Measurements from ENCODE around the gene CYP3A7. TPM values are rescaled to one million over a fixed set of nuclear protein-coding genes. Genes with fewer than 3 reads are reported as not detected.
"Not testable (repeated sequence)": the region's sequence is repeated elsewhere in the genome, so short reads cannot be mapped to it uniquely, and the experiment has no call there.

CYP3A7 gene
- total RNA-seq, 4 donors from 2014 or later, result 0.22 TPM; not detected in 3

DNA sequence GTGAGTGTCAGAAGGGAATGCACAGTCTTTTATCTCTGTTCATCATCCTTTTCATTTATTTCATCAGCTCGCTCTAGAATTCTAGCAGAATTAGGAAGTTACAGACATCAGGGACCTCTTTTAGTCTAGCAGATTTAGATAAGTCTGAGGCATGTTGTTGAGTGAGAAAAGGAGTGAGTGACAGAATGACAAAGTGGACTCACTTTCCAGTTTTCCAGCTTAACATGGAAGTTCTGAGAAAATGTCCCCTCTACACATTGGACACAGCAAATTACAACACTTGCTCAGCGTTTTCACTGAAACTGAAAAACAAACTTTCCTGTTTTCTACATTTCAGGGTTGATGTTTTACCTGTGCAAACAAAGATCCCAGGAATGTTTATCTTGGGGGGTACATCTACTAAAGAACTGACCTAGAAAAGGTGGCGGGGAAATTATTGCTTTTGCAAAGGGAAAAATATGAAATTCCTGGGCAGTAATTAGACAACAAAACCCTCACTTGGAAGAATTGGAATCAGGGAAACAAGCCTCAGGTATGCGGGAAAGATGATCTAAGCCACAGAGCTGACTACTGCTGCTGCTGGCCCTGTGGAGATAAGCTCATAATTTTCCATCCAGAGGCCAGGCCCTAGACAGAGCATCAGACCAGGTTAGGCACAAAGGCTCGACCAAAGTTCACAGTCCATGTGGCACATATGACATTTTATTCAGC is 40.6 kb downstream of the CYP3A7 start:
- DNase-seq (ENCODE audit: low spot score in 2 of 2), result no peak
- H3K27me3 ChIP-seq, result no peaks in the 10 kb centered on the region
- peaks cover 0 to 12% (median 0%) of the 10 kb centered on the region in 4 donors for H3K9me3 ChIP-seq
- H3K4me3 ChIP-seq, result no peak overlapping the region
- H3K36me3 ChIP-seq, result peaks cover 0 to 4% (median 0%) of the 10 kb centered on the region in 3 donors
- TF ChIP-seq EP300 (IDR thresholded peaks at IDR 0.05) (no peak), POLR2A (IDR thresholded peaks at IDR 0.05) (no peak)
- TF ChIP-seq, protein P1, sequence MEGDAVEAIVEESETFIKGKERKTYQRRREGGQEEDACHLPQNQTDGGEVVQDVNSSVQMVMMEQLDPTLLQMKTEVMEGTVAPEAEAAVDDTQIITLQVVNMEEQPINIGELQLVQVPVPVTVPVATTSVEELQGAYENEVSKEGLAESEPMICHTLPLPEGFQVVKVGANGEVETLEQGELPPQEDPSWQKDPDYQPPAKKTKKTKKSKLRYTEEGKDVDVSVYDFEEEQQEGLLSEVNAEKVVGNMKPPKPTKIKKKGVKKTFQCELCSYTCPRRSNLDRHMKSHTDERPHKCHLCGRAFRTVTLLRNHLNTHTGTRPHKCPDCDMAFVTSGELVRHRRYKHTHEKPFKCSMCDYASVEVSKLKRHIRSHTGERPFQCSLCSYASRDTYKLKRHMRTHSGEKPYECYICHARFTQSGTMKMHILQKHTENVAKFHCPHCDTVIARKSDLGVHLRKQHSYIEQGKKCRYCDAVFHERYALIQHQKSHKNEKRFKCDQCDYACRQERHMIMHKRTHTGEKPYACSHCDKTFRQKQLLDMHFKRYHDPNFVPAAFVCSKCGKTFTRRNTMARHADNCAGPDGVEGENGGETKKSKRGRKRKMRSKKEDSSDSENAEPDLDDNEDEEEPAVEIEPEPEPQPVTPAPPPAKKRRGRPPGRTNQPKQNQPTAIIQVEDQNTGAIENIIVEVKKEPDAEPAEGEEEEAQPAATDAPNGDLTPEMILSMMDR (IDR thresholded peaks at IDR 0.05), result no peak
- H3K27ac ChIP-seq, result no peak overlapping the region
- no peaks in the 10 kb centered on the region for H3K4me1 ChIP-seq
- 92 to 94% methylated on average over 5 of the region's 5 CpGs for WGBS, 2 donors

GRCh38 chr7:99693427-99694200 is 41.4 kb downstream of the CYP3A7 start:
- Histone ChIP-seq H3K27me3 (no peaks in the 10 kb centered on the region), H3K9me3 (peaks cover 0 to 12% (median 0%) of the 10 kb centered on the region in 4 donors), H3K36me3 (peaks cover 0 to 4% (median 0%) of the 10 kb centered on the region in 3 donors), H3K4me3 (no peak overlapping the region), H3K4me1 (no peaks in the 10 kb centered on the region), H3K27ac (no peak overlapping the region)
- no peak for TF ChIP-seq EP300 (IDR thresholded peaks at IDR 0.05)
- TF ChIP-seq, protein P1 (IDR thresholded peaks at IDR 0.05), result no peak
- no peak for TF ChIP-seq POLR2A (IDR thresholded peaks at IDR 0.05)
- 39 to 60% methylated on average over 9 of the region's 9 CpGs for WGBS, 2 donors
- no peak for DNase-seq (ENCODE audit: low spot score in 2 of 2)

- H3K4me3 ChIP-seq, result no peak overlapping the region
- no peak for DNase-seq (ENCODE audit: low spot score in 2 of 2)
- no peak overlapping the region for H3K27ac ChIP-seq
- peaks cover 0 to 12% (median 0%) of the 10 kb centered on the region in 4 donors for H3K9me3 ChIP-seq
- WGBS, 2 donors, result 48 to 50% methylated on average over 5 of the region's 5 CpGs
- no peak for TF ChIP-seq POLR2A (IDR thresholded peaks at IDR 0.05)
- TF ChIP-seq, protein P1 (IDR thresholded peaks at IDR 0.05), result no peak
- TF ChIP-seq EP300 (IDR thresholded peaks at IDR 0.05), result no peak
- H3K4me1 ChIP-seq, result no peaks in the 10 kb centered on the region
- H3K36me3 ChIP-seq, result peaks cover 0 to 4% (median 0%) of the 10 kb centered on the region in 3 donors
- no peaks in the 10 kb centered on the region for H3K27me3 ChIP-seq
These were observed 41.9 kb downstream of the CYP3A7 start for GRCh38 chr7:99693100-99693426.

DNA sequence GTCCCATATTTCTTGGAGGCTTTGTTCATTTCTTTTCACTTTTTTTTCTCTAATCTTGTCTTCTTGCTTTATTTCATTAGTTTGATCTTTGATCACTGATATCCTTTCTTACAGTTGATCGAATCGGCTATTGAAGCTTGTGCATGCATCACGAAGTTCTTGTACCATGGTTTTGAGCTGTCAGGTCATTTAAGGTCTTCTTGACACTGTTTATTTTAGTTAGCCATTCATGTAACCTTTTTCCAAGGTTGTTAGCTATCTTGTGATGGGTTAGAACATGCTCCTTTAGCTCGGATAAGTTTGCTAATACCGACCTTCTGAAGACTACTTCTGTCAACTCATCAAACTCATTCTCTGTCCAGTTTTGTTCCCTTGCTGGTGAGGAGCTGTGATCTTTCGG is 42.4 kb downstream of the CYP3A7 start:
- not testable (repeated sequence) for H3K4me1 ChIP-seq; H3K4me3 ChIP-seq; DNase-seq (ENCODE audit: low spot score in 2 of 2); H3K36me3 ChIP-seq; H3K27me3 ChIP-seq; H3K27ac ChIP-seq
- H3K9me3 ChIP-seq, result peaks cover 0 to 13% (median 0%) of the 10 kb centered on the region in 4 donors
- WGBS, 2 donors, result 93 to 94% methylated on average over 6 of the region's 6 CpGs

DNA sequence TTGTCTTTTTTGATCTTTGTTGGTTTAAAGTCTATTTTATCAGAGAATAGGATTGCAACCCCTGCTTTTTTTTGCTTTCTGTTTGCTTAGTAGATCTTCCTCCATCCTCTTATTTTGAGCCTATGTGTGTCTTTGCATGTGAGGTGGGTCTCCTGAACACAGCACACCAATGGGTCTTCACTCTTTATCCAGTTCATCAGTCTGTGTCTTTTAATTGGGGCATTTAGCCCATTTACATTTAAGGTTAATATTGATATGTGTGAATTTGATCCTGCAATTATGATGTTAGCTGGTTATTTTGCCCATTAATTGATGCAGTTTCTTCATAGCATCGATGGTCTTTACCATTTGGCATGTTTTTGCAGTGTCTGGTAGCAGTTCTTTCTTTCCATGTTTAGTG is 43.3 kb downstream of the CYP3A7 start:
- H3K27ac ChIP-seq; H3K4me1 ChIP-seq; H3K4me3 ChIP-seq; H3K27me3 ChIP-seq; H3K36me3 ChIP-seq; DNase-seq (ENCODE audit: low spot score in 2 of 2): not testable (repeated sequence)
- WGBS, 2 donors, result 87 to 88% methylated on average over 1 of the region's 1 CpG
- peaks cover 0 to 19% (median 0%) of the 10 kb centered on the region in 4 donors for H3K9me3 ChIP-seq

DNA sequence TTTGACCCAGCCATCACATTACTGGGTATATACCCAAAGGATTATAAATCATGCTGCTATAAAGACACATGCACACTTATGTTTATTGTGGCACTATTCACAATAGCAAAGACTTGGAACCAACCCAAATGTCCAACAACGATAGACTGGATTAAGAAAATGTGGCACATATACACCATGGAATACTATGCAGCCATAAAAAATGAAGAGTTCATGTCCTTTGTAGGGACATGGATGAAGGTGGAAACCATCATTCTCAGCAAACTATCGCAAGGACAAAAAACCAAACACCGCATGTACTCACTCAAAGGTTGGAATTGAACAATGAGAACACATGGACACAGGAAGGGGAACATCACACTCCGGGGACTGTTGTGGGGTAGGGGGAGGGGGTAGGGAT is 44.1 kb downstream of the CYP3A7 start:
- H3K27me3 ChIP-seq; H3K4me1 ChIP-seq; H3K4me3 ChIP-seq; DNase-seq (ENCODE audit: low spot score in 2 of 2); H3K36me3 ChIP-seq; H3K27ac ChIP-seq: not testable (repeated sequence)
- WGBS, 2 donors, result 95% methylated on average over 4 of the region's 4 CpGs
- H3K9me3 ChIP-seq, result peaks cover 0 to 26% (median 0%) of the 10 kb centered on the region in 4 donors

DNA sequence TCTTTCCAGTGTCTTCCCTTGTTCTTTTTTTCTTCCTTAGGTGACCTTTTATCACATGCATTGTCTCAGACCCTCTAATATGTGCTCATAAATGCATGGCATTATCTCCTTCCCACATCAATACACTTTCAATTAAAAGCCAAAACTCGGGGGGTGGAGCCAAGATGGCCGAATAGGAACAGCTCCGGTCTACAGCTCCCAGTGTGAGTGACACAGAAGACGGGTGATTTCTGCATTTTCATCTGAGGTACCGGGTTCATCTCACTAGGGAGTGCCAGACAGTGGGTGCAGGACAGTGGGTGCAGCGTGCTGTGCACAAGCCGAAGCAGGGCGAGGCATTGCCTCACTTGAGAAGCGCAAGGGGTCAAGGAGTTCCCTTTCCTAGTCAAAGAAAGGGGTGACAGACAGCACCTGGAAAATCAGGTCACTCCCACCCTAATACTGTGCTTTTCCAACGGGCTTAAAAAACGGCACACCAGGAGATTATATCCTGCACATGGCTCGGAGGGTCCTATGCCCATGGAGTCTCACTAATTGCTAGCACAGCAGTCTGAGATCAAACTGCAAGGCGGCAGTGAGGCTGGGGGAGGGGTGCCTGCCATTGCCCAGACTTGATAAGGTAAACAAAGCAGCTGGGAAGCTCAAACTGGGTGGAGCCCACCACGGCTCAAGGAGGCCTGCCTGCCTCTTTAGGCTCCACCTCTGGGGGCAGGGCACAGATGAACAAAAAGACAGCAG is 49.0 kb downstream of the CYP3A7 start:
- H3K27ac ChIP-seq; H3K36me3 ChIP-seq; H3K4me1 ChIP-seq; H3K27me3 ChIP-seq; DNase-seq (ENCODE audit: low spot score in 2 of 2); H3K4me3 ChIP-seq: not testable (repeated sequence)
- H3K9me3 ChIP-seq, result peaks cover 0 to 34% (median 0%) of the 10 kb centered on the region in 4 donors
- 92 to 95% methylated on average over 14 of the region's 14 CpGs for WGBS, 2 donors
